Measurements from ENCODE around the gene CMIP.

CMIP gene

DNA sequence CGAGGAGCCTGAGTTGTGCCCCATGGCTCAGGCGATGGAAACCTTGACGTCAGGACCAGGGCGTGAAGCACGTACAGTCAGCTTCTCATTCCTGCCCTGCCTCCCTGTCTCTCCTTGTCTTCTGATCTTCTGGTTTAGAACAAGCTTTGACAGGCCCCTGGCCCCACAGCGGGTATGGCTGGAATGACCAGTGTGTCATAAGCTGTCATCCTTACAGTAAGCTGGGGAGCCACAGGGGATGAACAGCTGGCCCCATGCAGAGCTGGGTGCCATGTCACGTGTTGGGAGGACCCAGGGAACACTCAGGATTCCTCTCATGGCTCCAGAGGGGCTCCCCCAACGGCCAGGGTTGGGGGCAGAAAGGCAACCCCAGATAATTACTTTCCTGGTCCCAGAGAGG is 176.9 kb downstream of the CMIP start:
- DNase-seq (ENCODE audit: low read depth in 2 of 2) = no peak

DNA sequence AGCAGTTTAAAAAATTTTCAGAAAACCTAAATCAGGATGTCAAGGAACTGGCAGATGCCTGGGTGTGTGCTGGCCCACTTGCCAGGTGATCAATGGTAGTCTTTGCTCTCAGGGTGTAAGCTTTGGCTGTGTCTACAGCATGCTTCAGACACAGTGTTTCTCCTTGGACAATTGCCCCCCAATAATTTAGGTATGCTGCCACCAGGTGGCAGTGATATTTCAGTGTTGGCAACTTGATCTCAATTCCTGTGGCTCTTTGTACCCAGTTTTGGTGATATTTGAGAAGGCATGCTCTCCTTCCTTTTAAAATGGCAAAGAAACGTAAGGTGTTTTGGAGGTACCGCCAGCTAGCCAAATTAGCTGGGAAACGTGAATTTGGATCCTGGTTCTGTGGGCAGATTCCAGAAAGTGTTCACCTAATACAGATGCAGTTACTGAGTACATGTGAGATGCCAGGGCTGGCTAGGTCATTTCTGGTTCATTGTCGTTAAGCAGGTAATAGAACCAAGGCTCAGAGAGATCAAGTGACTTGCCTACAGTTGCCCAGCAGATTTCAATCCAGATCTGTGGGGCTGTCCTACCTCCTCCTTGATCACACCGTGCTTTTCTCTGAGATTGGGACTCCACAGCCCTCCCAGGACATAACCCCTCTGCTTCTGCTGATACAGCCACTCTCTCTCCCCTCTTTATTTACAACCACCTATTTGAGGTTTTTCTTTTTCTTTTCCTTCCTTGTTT is 178.9 kb downstream of the CMIP start:
- DNase-seq (ENCODE audit: low read depth in 2 of 2) = peak; percentile 21 to 59

DNA sequence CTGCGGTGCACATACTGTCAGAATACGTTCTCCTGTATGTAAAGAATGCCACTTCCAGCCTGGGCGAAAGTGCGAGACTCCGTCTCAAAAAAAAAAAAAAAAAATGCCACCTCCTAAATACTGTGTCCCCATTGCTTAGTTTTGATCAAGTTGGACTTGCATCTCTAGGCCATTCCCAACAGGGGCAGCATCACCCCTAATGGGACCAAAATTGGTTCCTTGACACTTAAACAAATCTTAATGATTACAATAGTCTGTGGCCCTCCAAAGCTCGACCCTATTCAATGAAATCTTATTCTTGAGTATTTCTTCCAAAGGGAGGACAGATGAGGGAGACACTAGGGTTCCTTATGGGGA is 179.8 kb downstream of the CMIP start:
- no peak for DNase-seq (ENCODE audit: low read depth in 2 of 2)

DNA sequence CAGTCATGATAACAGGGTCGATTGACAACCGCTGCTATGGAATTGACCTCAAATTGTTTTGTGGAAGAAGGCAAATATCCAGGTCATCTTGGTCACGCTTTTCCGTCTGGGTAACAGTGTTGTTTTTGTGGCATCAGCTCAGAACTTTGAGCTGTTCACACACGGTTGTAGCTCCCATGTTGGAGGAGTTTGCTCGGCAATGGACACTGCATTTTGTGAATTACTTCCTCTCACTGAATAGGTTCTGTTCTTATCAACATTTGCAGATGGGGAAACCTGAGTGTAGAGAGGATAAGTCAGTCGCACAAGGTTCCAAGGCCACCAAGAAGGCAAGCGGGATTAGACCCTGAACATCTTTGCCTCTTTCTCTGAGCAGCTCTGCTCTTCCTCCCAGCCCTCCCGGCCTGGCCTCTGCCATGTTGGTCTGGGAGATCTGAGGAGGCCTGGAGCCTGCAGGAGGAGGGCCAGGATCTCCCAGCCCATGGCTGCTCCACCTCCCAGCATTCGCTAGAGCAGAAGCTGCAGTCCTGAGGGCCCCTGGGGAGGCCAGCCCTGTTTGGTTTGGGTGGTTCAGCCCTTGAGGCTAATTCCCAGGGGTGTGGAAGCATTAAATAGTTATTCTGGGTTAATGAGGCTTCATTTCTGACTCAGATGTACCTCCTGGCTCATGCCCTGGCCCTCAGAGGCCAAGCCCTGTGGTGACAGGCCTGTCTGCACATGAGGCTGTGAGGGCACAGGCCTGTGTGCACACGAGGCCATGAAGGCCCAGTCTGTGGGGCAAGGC is 180.3 kb downstream of the CMIP start:
- DNase-seq (ENCODE audit: low read depth in 2 of 2) = no peak

DNA sequence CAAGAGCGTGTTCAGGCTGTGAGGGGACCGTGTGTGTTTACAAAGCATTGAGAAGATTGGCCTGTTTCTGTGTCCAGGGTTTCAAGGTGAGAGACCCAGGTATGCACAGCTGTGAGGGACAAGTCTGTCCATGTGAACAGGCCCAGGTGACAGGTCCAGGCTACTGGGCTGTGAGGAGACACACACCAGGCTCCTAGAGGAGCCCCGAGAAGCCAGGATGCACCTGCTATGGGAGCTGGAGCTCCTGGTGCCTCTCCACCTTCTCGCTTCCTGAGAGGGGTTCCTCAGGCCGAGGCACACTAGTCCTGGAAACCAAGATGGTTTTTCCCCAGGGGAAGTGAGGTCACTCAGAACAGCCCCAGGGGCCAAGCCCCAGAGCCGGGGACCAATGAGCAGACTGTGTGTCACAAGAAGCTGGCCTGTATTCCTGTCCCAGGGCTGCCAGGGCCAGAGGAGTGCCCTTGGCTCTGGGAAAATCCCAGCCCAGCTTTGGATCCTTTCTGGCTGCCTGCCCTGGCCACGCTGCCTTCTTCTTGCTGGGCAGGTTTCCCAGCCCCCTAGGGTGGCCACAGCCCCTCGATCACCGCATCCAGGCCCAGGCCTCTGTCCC is 181.0 kb downstream of the CMIP start:
- no peak for DNase-seq (ENCODE audit: low read depth in 2 of 2)

DNA sequence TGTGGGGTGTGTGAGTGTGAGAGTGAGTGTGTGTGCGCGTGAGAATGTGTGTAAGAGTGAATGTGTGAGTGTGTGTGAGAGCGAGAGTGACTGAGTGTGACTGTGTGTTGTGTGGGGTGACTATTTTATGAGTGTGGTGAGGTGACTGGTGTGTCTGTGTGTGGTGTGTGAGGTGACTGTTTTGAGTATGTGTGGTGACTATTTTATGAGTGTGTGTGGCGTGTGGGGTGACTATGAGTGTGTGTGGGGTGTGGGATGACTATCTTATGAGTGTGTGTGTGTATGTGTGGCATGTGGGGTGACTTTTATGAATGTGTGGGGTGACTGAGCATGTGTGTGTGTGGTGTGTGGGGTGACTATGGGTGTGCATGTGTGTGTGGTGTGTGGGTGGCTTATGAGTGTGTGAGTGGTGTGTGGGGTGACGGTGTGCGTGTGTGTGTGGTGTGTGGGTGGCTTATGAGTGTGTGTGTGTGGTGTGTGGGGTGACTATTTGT is 181.6 kb downstream of the CMIP start:
- no peak for DNase-seq (ENCODE audit: low read depth in 2 of 2)

DNA sequence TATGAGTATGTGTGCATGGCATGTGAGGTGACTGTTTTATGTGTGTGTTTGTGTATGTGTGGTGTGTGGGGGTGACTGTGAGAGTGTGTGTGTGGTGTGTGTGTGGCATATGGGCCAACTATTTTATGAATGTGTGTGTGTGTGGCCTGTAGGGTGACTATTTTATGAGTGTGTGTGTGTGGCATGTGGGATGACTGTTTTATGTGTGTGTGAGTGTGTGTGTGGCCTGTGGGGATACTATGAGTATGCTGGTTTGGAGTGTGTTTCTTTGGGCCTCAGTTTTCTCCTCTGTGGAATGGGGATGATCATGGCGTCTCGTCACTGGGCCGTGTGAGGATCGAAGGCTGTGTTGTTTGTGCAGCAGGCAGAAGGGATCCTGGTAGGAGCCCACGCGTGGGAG is 182.4 kb downstream of the CMIP start:
- no peak for DNase-seq (ENCODE audit: low read depth in 2 of 2)

DNA sequence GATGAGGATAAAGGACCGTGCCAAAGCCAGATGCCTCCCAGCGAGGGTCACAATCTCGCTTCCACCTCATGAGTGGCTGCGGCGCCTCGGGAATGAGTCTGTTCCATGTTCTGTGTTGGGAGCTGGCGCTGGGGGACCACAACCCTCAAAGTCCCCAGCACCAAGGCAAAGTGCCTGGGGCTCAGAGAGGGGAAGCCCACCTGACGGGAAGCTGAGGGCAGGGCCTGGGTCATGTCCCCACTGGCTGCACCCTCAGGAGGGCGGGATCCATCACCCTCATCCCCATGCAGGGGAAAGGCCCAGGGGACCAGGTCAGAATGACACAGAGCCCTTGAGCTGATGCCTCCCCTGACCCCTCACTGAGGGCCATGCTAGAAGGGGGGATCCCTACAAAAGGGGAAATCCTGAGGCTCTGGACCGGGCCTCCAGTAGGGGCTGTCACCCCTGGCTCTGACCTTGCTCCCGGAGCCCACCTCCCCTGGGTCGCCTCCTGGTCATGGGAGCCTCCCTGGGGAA is 183.2 kb downstream of the CMIP start:
- DNase-seq (ENCODE audit: low read depth in 2 of 2) = no peak

DNA sequence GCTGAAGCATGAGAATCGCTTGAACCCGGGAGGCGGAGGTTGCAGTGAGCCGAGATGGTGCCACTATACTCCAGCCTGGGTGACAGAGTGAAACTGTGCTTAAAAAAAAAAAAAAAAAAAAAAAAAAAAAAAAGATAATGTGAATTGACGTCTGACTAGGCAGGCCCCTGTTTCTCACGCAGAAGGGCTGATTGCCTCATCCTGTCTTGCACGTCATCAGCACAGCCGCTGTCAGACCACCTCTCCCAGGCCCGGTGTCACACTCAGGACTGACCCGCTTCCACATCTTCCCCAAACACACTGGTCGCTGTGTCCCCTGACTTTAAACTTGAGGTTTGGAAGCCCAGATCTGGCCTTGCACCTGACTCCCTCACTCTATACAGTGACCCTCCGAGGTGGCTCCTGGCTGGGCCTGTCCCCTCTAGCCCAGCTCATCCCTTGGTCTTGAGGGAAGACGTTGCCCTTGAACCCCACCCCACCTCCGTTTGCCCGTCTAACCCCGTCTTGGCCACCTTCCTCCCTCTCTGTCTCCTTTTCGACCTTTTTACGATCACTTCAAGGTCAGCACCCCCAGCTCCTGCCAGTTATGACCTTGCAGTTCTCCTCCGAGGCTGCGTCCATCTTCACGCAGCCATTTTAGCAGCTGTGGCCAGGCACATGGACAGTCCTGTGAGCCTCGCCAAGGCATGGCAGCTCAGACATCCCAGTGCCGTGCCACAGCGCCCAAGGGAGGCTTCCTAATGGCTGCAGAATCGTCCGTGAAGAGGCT is 184.6 kb downstream of the CMIP start:
- no peak for DNase-seq (ENCODE audit: low read depth in 2 of 2)

DNA sequence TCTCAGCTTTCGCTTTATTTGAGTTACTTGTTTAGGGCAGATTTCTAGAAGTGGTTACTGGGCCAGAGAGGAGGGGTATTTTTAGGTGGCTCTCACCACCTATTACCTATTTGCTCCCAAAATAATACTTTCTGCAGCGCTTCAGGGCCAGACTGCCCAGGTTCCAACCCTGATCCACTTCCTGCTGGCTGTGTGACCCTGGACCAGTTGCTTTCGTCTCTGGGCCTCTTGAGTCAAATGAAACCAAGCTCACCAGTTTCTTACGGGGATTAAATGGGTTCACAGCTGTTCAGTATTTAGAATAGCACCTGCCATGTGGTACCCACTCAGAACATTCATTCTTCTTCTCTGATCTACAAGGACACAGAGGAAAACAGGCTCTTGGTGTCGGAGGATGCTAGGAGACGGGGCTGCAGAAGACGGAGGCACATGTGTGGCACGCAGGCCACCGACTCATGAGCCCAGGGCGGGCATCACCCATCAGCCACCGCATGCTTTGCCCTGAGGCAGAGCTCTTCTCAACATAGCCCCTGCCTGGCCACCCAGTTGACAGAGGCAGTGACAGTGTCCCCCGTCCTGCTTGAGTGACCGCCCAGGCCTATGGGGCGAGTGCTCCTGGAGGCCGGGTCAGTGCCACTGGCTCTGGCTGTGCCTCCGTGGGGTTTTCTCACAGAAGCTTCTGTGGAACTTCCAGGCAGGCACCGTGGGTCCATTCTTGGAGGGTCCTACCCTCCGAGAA is 185.5 kb downstream of the CMIP start:
- no peak for DNase-seq (ENCODE audit: low read depth in 2 of 2)

DNA sequence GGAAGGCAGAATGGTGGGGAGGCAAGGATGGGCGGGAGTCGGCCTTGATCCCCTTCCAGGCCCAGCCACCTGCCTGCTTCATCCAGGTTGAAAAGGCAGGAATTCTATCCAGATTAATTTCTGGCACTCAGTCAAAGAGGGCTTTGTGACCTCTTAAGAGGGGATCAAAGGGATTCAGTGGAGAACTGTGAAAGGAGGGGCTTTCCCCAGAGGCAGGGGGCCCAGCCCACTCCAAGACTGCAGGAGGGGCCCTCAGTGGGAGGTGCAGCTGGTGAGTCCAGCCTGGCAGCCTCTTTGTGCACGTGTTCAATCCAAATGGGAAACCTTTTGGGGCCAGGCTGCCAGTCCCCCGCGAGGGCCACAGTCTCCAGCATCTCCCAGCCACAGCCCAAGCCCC is 186.0 kb downstream of the CMIP start:
- no peak for DNase-seq (ENCODE audit: low read depth in 2 of 2)

DNA sequence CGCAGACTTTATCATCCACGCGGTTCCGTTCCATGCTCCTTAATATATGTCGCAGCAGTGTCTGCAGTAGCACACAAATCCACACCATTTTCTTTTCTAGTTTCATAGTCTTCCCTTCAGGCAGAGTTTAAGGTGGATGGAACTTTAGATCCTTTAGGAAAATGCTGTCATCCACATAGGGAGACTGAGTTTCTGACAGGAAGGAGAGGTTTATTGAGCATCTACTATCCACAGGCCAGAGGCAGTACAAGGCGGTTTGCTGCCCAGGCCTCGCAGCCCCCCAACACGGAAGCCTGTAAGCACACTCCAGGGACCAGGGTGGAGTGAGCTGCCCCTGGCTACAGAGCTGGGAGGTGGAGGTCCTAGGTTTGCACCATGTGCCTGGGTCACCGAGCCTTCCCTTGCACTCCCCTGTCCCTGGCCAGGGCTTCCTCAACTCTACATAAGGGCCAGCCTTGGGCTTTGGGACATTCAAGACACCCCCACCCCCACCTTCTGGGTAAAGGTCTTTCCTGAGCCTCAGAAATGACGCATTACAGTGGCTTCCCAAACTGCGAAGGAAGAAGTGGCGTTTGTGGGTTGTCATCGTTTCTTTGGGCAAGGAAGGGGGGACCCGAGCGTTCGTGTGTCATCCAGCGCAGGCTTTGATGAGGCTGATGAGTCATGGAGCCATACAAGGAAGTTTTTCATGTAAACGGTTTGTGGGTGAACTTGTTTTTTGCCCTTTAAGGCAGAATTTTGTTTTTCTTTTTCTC is 188.0 kb downstream of the CMIP start:
- peak; percentile 53 to 65 for DNase-seq (ENCODE audit: low read depth in 2 of 2)

DNA sequence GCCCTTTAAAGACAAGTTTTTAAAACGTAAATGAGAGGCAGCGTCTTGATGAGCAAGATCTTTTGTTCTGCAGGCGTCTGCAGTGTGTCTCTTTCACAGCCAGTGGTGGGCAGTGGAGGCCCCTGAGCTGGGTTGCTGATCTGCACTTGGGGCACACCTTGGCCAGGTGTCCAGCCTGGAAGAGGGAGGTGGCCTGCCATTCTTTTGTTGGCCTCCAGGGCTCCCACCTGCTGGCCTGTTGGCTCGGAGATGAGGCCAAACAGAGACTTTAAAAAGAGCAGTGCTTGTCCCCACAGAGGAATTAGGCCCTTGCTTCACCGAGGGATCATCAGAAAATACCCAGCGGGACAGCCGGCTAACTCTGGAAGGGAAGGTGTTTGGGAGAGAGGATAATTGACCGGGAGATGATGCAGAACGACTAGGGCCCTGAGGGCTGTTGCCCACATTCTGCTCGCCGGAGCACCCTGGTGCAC is 188.6 kb downstream of the CMIP start:
- DNase-seq (ENCODE audit: low read depth in 2 of 2) = no peak

DNA sequence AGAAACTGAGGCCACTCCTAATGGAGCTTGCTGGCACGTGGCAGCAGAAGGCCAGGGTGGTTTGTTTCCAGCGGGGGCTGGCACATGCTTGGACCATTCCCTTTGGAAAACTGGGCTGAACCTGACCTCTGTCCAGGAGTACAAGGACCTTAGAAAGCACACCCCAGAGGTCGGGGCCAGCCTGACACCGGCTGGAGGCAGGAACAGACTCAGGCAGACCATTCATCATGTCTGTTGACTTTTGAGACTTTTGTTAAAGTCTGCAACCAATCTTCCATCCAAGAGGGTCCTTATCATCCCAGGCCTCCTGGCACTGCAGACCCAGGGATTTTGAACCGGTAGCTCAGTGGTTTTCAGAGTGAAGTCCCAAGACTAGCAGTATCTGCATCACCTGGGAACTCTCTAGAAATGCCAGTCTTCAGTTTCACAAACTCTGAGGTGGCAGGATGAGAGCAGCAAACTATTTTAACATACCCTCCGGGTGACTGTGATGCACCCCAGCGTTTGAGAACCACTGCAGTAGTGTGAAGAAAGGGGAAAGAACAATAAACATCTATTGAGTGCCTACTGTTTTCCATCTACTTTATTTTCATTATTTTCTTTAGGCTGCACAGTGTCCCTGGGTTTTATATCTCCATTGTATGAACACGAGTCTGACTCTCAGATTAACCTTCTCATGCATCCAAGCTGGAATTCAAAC is 189.2 kb downstream of the CMIP start:
- no peak for DNase-seq (ENCODE audit: low read depth in 2 of 2)

DNA sequence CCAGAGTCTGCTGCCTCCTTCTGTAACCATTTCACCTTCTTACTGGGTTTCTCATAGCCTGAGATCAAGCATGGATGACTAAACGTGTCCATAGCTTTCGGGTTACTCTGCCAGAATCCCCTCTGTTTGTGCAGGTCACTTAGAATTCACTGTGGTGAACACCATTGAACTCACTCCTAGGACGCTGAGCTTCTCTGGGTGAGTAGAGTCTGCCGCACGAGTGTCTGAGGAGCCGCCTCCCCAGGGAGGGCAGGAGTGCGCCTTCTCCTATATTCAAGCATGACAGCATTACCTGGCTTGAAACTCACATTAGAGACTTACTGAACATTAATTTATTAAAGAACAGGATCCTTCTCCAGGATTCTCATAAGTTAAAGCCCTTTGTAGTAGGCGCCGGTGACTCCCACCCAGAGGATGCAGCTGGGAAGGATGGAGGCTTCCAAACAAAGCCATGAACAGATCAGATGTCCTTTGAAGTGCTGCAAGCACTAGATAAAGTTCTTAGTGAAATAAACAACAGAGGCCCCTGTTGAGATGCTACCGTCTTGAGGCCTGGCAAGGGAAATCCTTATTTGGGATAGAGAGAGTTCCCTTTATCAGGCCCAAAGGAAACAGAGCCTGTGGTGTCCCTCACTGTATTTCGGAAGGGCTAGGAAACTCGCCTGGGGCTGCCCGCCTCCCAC is 189.9 kb downstream of the CMIP start:
- DNase-seq (ENCODE audit: low read depth in 2 of 2) = no peak

DNA sequence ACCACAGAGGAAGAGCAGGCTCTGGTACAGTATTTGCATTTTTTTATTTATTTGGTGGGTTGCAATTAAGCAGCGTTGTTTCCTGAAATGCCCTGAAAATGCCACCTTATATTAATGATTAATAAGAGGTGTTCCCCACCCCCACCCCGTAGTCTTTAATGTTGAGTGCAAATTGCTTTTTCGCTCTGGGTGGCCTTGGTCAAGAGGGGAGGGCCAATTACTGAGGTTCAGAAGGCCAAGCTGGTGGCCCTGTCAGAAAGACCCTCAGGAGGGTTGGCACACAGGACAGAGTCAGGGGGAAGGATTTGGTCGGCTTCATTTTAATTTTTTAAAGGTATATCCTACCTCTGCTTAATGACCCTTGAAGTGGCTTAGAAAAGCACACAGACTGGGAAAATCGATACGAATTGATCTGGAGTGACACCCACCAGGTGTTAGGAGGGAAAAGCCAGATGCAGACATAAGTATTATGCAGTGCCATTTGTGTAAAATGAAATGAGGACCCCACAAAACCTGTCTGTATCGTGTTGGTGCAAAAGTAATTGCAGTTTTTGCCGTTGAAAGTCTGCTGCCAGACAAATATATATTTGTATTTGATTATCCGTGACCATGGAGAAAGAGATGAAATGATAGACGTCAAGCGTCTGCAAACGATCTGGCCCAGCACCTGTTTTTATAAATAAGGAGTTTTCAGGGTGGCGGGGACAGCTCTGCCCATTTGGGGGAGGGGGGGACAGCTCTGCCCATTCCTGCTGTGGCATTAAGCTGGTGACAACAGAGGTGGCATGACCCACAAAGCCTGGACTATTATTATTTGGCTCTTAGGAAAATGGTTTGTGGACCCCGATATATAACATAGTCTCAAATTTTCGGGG is 190.7 kb downstream of the CMIP start:
- no peak for DNase-seq (ENCODE audit: low read depth in 2 of 2)

DNA sequence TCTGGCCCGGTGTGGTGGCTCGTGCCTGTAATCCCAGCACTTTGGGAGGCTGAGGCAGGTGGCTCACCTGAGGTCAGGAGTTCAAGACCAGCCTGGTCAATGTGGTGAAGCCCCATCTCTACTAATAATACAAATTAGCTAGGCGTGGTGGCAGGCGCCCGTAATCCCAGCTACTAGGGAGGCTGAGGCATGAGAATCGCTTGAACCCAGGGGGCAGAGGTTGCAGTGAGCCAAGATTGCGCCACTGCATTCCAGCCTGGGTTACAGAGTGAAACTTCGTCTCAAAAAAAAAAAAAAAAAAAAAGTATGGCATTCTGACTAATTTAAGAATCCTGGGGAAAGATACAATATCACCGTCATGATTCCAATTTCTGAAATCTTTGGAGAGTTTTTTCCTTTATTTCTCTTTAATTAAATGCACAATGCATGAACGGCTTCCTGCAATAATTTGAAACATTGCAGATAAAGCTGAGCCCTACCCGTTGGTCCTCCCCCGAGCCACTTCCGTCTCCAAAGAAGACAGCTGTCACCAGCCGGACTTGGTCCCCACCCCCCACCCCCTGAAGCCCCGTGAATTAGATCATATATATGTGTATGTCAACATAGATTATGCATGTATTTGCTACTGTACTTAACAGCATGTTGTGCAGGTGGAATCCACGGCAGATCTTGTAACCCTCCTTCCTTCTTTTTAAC is 191.8 kb downstream of the CMIP start:
- no peak for DNase-seq (ENCODE audit: low read depth in 2 of 2)
